Measurements from ENCODE around the gene MYO6. TPM values are rescaled to one million over a fixed set of nuclear protein-coding genes. Genes with fewer than 3 reads are reported as not detected.

Gene MYO6
- total RNA-seq, 1 donor from 2014 or later = 0.44 TPM

DNA sequence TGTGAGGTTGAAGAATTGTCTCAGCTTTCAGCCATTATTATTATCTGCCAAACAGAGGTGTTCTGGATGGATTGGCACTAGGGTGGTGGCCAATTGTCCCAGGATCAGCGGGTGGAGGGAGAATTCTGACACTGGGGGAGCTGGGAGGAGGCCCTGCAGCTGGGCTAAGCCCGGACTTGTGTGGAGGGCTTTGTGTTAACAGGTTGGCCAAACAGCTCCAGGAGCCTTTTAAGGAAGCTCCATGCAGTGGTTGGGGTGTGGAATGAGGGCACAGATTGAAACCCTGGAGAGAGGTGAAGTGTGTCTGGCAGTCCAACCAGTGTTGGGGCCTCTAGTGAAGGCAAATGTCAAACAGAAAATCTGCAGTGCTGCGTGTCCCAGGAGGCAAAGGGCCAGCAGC is 187.6 kb downstream of the MYO6 start:
- Mint-ChIP-seq H3K27ac (no peak overlapping the region), H3K27me3 (peaks cover 16% of the 10 kb centered on the region), H3K36me3 (ENCODE audit: low read depth) (no peaks in the 10 kb centered on the region), H3K4me1 (peaks cover 8% of the 10 kb centered on the region), H3K9me3 (no peaks in the 10 kb centered on the region), H3K4me3 (no peak overlapping the region)
- ATAC-seq (ENCODE audit: low read depth) (no peak), DNase-seq (no peak)
- TF ChIP-seq, protein P1, sequence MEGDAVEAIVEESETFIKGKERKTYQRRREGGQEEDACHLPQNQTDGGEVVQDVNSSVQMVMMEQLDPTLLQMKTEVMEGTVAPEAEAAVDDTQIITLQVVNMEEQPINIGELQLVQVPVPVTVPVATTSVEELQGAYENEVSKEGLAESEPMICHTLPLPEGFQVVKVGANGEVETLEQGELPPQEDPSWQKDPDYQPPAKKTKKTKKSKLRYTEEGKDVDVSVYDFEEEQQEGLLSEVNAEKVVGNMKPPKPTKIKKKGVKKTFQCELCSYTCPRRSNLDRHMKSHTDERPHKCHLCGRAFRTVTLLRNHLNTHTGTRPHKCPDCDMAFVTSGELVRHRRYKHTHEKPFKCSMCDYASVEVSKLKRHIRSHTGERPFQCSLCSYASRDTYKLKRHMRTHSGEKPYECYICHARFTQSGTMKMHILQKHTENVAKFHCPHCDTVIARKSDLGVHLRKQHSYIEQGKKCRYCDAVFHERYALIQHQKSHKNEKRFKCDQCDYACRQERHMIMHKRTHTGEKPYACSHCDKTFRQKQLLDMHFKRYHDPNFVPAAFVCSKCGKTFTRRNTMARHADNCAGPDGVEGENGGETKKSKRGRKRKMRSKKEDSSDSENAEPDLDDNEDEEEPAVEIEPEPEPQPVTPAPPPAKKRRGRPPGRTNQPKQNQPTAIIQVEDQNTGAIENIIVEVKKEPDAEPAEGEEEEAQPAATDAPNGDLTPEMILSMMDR (IDR thresholded peaks at IDR 0.05) = no peak
- intact Hi-C loops (cut with micrococcal nuclease) = no loop called here
- ChIA-PET POLR2A (no interaction called here), CTCF (no interaction called here)

DNA sequence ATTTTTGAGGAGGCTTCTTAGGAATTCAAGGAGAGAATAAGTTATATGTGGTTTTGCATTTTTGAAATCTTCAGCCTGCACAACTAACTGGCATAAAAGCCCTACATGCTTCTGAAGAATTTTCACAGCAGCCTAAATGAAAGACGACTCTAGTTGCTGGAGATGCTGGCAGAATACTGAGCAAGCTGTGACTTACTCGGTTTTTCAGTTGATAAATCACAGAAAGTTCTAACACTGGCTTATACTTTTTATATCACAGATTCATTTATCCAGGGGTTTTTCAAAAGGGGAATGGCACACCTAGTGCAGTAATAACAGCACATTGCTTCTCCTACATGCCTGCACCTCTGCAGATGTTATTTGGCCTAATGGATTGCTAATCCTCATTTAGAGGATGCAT is 188.8 kb downstream of the MYO6 start:
- TF ChIP-seq, protein P1 (IDR thresholded peaks at IDR 0.05) = no peak
- intact Hi-C loops (cut with micrococcal nuclease) = no loop called here
- Mint-ChIP-seq H3K27me3 (peaks cover 16% of the 10 kb centered on the region), H3K27ac (no peak overlapping the region), H3K36me3 (ENCODE audit: low read depth) (no peaks in the 10 kb centered on the region), H3K4me3 (no peak overlapping the region), H3K4me1 (peaks cover 8% of the 10 kb centered on the region), H3K9me3 (no peaks in the 10 kb centered on the region)
- ATAC-seq (ENCODE audit: low read depth) (no peak), DNase-seq (no peak)
- POLR2A ChIA-PET = no interaction called here
- CTCF ChIA-PET = no interaction called here

DNA sequence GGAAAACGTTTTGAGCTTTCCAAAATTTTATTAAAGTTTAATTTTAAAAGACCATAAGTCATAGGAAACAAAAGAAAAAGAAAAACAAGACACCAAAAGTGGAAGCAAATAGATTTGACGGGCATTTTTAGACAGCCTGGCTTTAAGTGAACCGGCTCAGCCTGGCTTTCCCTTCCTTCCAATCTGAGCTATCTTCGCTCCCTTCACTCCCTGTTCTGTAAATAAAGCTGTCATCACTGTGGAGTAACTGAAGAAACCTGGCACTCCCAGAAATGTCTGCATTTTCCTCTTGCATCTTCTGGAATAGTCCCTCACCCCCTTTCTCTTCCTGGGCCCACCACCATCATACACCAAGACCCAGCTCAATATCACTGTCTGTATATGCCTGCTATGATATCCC is 191.5 kb downstream of the MYO6 start:
- no peak overlapping the region for H3K27ac Mint-ChIP-seq

DNA sequence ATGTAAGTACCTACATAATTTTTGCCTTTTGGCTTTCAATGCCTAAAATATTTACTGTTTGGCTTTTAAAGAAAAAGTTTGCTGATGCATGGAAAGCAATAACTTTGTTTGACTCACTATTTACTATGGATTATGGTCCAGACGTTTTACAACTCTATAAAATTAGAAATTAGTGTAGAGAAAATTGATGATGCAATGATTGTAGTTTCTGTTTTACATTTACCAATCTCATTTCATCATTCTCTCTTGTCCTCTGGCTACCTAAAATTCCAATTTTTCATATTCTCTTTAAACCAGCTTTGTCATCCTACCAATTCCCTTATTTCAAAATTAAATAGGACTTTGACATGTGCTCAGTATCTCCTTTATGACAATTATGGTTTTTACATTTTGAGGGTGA is 192.5 kb downstream of the MYO6 start:
- DNase-seq = no peak
- intact Hi-C loops (cut with micrococcal nuclease) = no loop called here
- H3K4me1 Mint-ChIP-seq = peaks cover 4% of the 10 kb centered on the region
- H3K27me3 Mint-ChIP-seq = peaks cover 1% of the 10 kb centered on the region
- no peak overlapping the region for H3K27ac Mint-ChIP-seq
- ChIA-PET POLR2A (no interaction called here), CTCF (interaction anchor here (0.9 kb wide), 1 partner anchor 49 kb away, joined by 4 read pairs; no protein-coding TSS in a partner anchor)
- H3K4me3 Mint-ChIP-seq = no peak overlapping the region
- H3K9me3 Mint-ChIP-seq = no peaks in the 10 kb centered on the region
- TF ChIP-seq, protein P1 (IDR thresholded peaks at IDR 0.05) = no peak
- no peak for ATAC-seq (ENCODE audit: low read depth)
- H3K36me3 Mint-ChIP-seq (ENCODE audit: low read depth) = no peaks in the 10 kb centered on the region

More for the DNA sequence above, 191.5 kb downstream of the MYO6 start:
- POLR2A ChIA-PET = no interaction called here
- Mint-ChIP-seq H3K9me3 (no peaks in the 10 kb centered on the region), H3K4me1 (no peaks in the 10 kb centered on the region), H3K4me3 (no peak overlapping the region), H3K36me3 (ENCODE audit: low read depth) (no peaks in the 10 kb centered on the region), H3K27me3 (peaks cover 2% of the 10 kb centered on the region)
- intact Hi-C loops (cut with micrococcal nuclease) = no loop called here
- ATAC-seq (ENCODE audit: low read depth) (no peak), DNase-seq (no peak)
- TF ChIP-seq, protein P1 (IDR thresholded peaks at IDR 0.05) = no peak
- CTCF ChIA-PET = interaction anchor here (0.9 kb wide), 1 partner anchor 48 kb away, joined by 4 read pairs; no protein-coding TSS in a partner anchor

DNA sequence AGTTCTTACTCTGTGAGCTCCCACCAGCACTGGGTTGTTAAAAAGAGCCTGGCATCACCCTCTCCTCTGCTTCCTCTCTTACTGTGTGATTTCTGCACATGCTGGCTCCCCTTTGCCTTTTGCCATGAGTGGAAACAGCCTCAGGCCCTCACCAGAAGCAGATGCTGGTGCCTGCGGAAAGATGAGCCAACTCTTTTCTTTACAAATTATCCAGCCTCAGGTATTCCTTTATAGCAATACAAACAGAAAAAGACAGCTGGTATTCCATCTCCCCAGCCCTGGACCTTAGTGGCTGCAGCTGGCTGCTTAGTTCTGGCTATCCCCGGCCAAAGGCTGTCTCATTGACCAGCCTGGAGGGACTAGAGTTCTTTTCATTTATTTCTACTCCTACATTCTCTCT is 194.3 kb downstream of the MYO6 start:
- Mint-ChIP-seq H3K36me3 (ENCODE audit: low read depth) (no peaks in the 10 kb centered on the region), H3K9me3 (no peaks in the 10 kb centered on the region), H3K27ac (no peak overlapping the region), H3K27me3 (no peaks in the 10 kb centered on the region), H3K4me3 (no peak overlapping the region), H3K4me1 (peaks cover 6% of the 10 kb centered on the region)
- ChIA-PET POLR2A (no interaction called here), CTCF (no interaction called here)
- DNase-seq (no peak), ATAC-seq (ENCODE audit: low read depth) (no peak)
- intact Hi-C loops (cut with micrococcal nuclease) = no loop called here
- TF ChIP-seq, protein P1 (IDR thresholded peaks at IDR 0.05) = no peak

Measured in activated B cell treated with CpG ODN at 0.5 μM for 24 hours (primary cell).